Pancreas (tissue), 10 donors: ENCODE data around the gene KXD1. TPM values are rescaled to one million over a fixed set of nuclear protein-coding genes. Genes with fewer than 3 reads are reported as not detected.

Experiments used
- ATAC-seq, 4 donors: fragments of 200-7000 bp; cut with Tn5 transposase; one replicate each; pipeline versions ENCODE4 v1.8.0 to v1.9.1; 2020; ENCODE audit warnings: mild to moderate bottlenecking in 4 of 4, moderate library complexity in 4 of 4
- DNase-seq, 6 donors: peaks; one replicate each; pipeline ENCODE4 v3.0.0-alpha.2; 2020
- FAIRE-seq: peaks from 2 replicates; lab custom pipeline; 2012; peaks lifted over from hg19 to GRCh38; lab: Jason Lieb, UNC
- H3K27ac ChIP-seq, 4 donors: fragments of 200-600 bp; sonication (generic); 1 replicate in 3 of 4; 2 replicates in 1 of 4; pipeline versions ENCODE4 v1.5.0 to v1.8.0; 2020
- H3K27me3 ChIP-seq, 4 donors: fragments of 200-600 bp; one replicate each; pipeline ENCODE4 v1.8.0; 2021
- H3K36me3 ChIP-seq, 3 donors: fragments of 200-600 bp; sonication (generic) in 1 of 3; one replicate each; pipeline versions ENCODE4 v1.5.0 to v1.8.0; 2020 to 2021
- H3K4me1 ChIP-seq, 3 donors: fragments of 200-600 bp; one replicate each; pipeline ENCODE4 v1.8.0; 2021
- H3K4me3 ChIP-seq, 4 donors: fragments of 200-600 bp; sonication (generic) in 2 of 4; one replicate each; pipeline versions ENCODE4 v1.5.0 to v1.8.0; 2020 to 2021
- H3K9me3 ChIP-seq, 4 donors: fragments of 200-600 bp; one replicate each; pipeline ENCODE4 v1.8.0; 2021
- CTCF ChIP-seq, 4 donors: fragments of 200-600 bp; sonication (generic) in 3 of 4; IDR thresholded peaks; one replicate each; pipeline versions ENCODE4 v1.5.0 to v1.8.0; 2021; ENCODE audit warnings: antibody characterized with exemption in 4 of 4
- WGBS, 2 donors: extraction: QIAGEN DNeasy Blood & Tissue Kit; methylation state at CpG; one replicate each; pipeline ENCODE4 v1.1.7; 2013; 5-methylcytosine and 5-hydroxymethylcytosine counted together
- intact Hi-C, 3 donors: fragments of 100-400 bp; cut with DNase I; formaldehyde crosslinking; loops; one replicate each; pipeline versions ENCODE4 v1.11.1 to v1.14.2; 2022
- polyA plus RNA-seq, 2 donors: library from polyadenylated mRNA; stranded (reverse); fragments of 200-250 nt; gene quantifications; one replicate each; pipeline ENCODE4 v1.2.3, GENCODE V29; 2013
- total RNA-seq, 6 donors: library from RNA; stranded (reverse); fragmentation: NEBNext Ultra II Directional in 4 of 6; extraction: Animal tissue kit (Norgen Biotek cat#: 25700) in 4 of 6; gene quantifications; one replicate each; pipeline versions ENCODE4 v1.2.1 to v1.2.4, GENCODE V29; 2021 to 2023
- donor health status: healthy with polysubstance abuse.
- donor health status: DM: no; HTN: no; CAD: no; lungs with moderate emphysema.
- donor health status: DM: no; HTN: no; CAD: no.
- donor health status: control.
- donor health status: control.
- donor health status: Bipolar disorder and iron deficiency.
- donor health status: DM: yes; HTN: yes; CAD: no.
- donor health status: DM: no; HTN: no; CAD: no.
- donor health status: DM: no; HTN: no; CAD: no.
- donor health status: DM: yes; HTN: yes; CAD: no.

The KXD1 gene
- total RNA-seq = 10 to 100 TPM; 33.4 to 46.2 (median 41.9) TPM
- polyA plus RNA-seq = 10 to 100 TPM; 48.7 to 66.9 TPM

- Histone ChIP-seq H3K27me3 (no peaks in the 10 kb centered on the region), H3K4me3 (peak within 1 kb of the TSS; percentile 70 to 96 (median 90)), H3K4me1 (peaks cover 0 to 9% (median 6%) of the 10 kb centered on the region in 3 donors), H3K9me3 (no peaks in the 10 kb centered on the region), H3K27ac (peak within 1 kb of the TSS; percentile 84 to 94 (median 87)), H3K36me3 (no peaks in the 10 kb centered on the region)
- FAIRE-seq (peak; percentile 76), DNase-seq (peak; percentile 93 to 98 (median 98)), ATAC-seq (peak; percentile 98 to 99 (median 98))
- intact Hi-C loops = no loop called here
- TF ChIP-seq CTCF (IDR thresholded peaks at IDR 0.05) = no peak
- WGBS, 2 donors = 1% methylated on average over 54 to 58 of the region's 58 CpGs
These were observed at the start of gene KXD1 for GRCh38 chr19:18557411-18558201. KXD1 (plus strand) TSS chr19:18557870; CDS start chr19:18562057, 4,187 bp downstream.

GRCh38 chr19:18508585-18508984 lies 49.1 kb upstream of the KXD1 start:
- no peaks in the 10 kb centered on the region for H3K36me3 ChIP-seq
- no peak overlapping the region for H3K27ac ChIP-seq
- no peaks in the 10 kb centered on the region for H3K27me3 ChIP-seq
- no peak overlapping the region for H3K4me3 ChIP-seq
- DNase-seq (no peak), ATAC-seq (no peak), FAIRE-seq (no peak)
- TF ChIP-seq CTCF (IDR thresholded peaks at IDR 0.05) = no peak
- intact Hi-C loops = no loop called here
- WGBS, 2 donors = 92 to 96% methylated on average over 7 of the region's 7 CpGs
- peaks cover 35 to 47% (median 38%) of the 10 kb centered on the region in 3 donors for H3K4me1 ChIP-seq
- no peaks in the 10 kb centered on the region for H3K9me3 ChIP-seq

- Histone ChIP-seq H3K27me3 (no peaks in the 10 kb centered on the region), H3K4me3 (no peak overlapping the region), H3K4me1 (peaks cover 18 to 39% (median 26%) of the 10 kb centered on the region in 3 donors), H3K9me3 (no peaks in the 10 kb centered on the region), H3K36me3 (no peaks in the 10 kb centered on the region), H3K27ac (no peak overlapping the region)
- WGBS, 2 donors = 91 to 92% methylated on average over 8 of the region's 8 CpGs
- FAIRE-seq = no peak
- no peak for ATAC-seq
- intact Hi-C loops = no loop called here
- no peak for TF ChIP-seq CTCF (IDR thresholded peaks at IDR 0.05)
- DNase-seq = no peak
These were observed 47.5 kb upstream of the KXD1 start for GRCh38 chr19:18510216-18510615.

DNA sequence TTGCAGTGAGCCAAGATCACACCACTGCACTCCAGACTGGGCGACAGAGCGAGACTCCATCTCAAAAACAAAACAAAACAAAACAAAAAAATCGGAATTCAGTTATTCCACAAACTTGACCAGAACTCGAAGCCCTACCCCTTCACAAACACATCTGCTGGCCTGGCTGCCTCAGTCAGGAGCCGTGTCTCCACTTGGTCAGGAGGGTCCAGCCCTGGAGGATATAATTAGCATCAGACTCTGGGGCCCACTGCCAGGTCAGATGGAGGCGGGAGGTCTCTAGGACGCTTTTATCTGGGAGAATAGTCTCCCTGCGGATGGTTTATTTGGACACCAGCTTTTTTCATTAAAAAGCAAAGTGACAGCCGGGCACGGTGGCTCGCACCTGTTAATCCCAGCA lies 43.8 kb upstream of the KXD1 start:
- Histone ChIP-seq H3K36me3 (no peaks in the 10 kb centered on the region), H3K27me3 (no peaks in the 10 kb centered on the region), H3K27ac (no peak overlapping the region), H3K4me1 (peaks cover 0 to 14% (median 5%) of the 10 kb centered on the region in 3 donors), H3K4me3 (no peak overlapping the region), H3K9me3 (no peaks in the 10 kb centered on the region)
- DNase-seq = peak in 1 of 6 donors; percentile 24
- intact Hi-C loops = no loop called here
- no peak for TF ChIP-seq CTCF (IDR thresholded peaks at IDR 0.05)
- no peak for FAIRE-seq
- 78 to 86% methylated on average over 11 of the region's 11 CpGs for WGBS, 2 donors
- no peak for ATAC-seq
